Measurements from ENCODE around the gene KIF5B. TPM values are rescaled to one million over a fixed set of nuclear protein-coding genes. Genes with fewer than 3 reads are reported as not detected.
"Not testable (repeated sequence)": the region's sequence is repeated elsewhere in the genome, so short reads cannot be mapped to it uniquely, and the experiment has no call there.

KIF5B gene
- polyA plus RNA-seq, 2 donors = 24.5 to 30.3 TPM

DNA sequence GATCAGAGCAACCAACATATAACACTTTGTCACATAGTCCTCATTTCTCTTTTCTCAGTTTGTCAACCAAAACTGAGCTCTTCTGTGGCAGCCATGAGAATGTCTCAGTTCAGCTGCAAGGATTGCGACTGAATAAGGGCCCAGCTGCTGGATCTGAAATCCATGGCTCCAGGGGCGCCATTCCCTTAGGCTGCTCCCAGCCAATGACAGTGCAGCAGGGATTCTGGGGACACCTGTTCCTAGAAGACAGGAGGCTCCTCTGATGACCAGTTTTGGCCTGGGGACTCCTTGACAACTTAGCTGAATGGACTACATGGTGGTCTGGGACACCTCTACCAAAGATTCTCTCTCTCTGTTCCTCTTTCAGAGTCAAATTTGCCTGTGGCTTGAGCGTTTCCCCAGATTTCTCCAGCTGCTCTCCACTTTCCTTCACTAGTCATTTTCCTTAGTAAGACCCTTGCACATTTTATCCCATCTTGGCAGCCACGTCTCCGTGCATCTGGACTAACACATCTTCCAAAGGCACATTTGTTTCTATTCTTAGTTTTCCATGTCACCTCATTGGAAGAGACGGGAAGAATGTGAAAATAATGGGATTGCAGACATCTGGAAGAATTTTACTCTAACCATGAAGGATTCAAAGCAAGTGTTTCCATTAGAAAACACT is 28.1 kb upstream of the KIF5B start:
- 63 to 82% methylated on average over 6 of the region's 6 CpGs for WGBS, 2 donors
- no peaks in the 10 kb centered on the region for H3K9me3 ChIP-seq (ENCODE audit: control insufficient read depth in 2 of 2, insufficient read depth in 1 of 2, low read depth in 1 of 2, low read length in 1 of 2)
- H3K36me3 ChIP-seq (ENCODE audit: control insufficient read depth in 2 of 2, insufficient read depth in 2 of 2, low read length in 1 of 2) = no peaks in the 10 kb centered on the region
- H3K27ac ChIP-seq (ENCODE audit: low read depth in 2 of 2, low read length in 1 of 2) = no peak overlapping the region
- no peak overlapping the region for H3K4me3 ChIP-seq (ENCODE audit: low read depth in 1 of 2, low read length in 2 of 2)
- H3K4me1 ChIP-seq (ENCODE audit: control insufficient read depth in 2 of 2, insufficient read depth in 2 of 2, low read length in 1 of 2) = no peaks in the 10 kb centered on the region
- no peaks in the 10 kb centered on the region for H3K27me3 ChIP-seq (ENCODE audit: control insufficient read depth in 1 of 2, insufficient read depth in 2 of 2, low read length in 2 of 2)

GRCh38 chr10:32077896-32078485 is 21.8 kb upstream of the KIF5B start:
- no peak overlapping the region for H3K4me3 ChIP-seq (ENCODE audit: low read depth in 1 of 2, low read length in 2 of 2)
- H3K4me1 ChIP-seq (ENCODE audit: control insufficient read depth in 2 of 2, insufficient read depth in 2 of 2, low read length in 1 of 2) = no peaks in the 10 kb centered on the region
- H3K36me3 ChIP-seq (ENCODE audit: control insufficient read depth in 2 of 2, insufficient read depth in 2 of 2, low read length in 1 of 2) = no peaks in the 10 kb centered on the region
- 38 to 48% methylated on average over 6 of the region's 6 CpGs for WGBS, 2 donors
- no peaks in the 10 kb centered on the region for H3K27me3 ChIP-seq (ENCODE audit: control insufficient read depth in 1 of 2, insufficient read depth in 2 of 2, low read length in 2 of 2)
- H3K27ac ChIP-seq (ENCODE audit: low read depth in 2 of 2, low read length in 1 of 2) = no peak overlapping the region
- H3K9me3 ChIP-seq (ENCODE audit: control insufficient read depth in 2 of 2, insufficient read depth in 1 of 2, low read depth in 1 of 2, low read length in 1 of 2) = no peaks in the 10 kb centered on the region

GRCh38 chr10:32073659-32074058 is 17.4 kb upstream of the KIF5B start:
- H3K9me3 ChIP-seq (ENCODE audit: control insufficient read depth in 2 of 2, insufficient read depth in 1 of 2, low read depth in 1 of 2, low read length in 1 of 2) = no peaks in the 10 kb centered on the region
- no peaks in the 10 kb centered on the region for H3K4me1 ChIP-seq (ENCODE audit: control insufficient read depth in 2 of 2, insufficient read depth in 2 of 2, low read length in 1 of 2)
- no peak overlapping the region for H3K4me3 ChIP-seq (ENCODE audit: low read depth in 1 of 2, low read length in 2 of 2)
- H3K27me3 ChIP-seq (ENCODE audit: control insufficient read depth in 1 of 2, insufficient read depth in 2 of 2, low read length in 2 of 2) = no peaks in the 10 kb centered on the region
- no peak overlapping the region for H3K27ac ChIP-seq (ENCODE audit: low read depth in 2 of 2, low read length in 1 of 2)
- no peaks in the 10 kb centered on the region for H3K36me3 ChIP-seq (ENCODE audit: control insufficient read depth in 2 of 2, insufficient read depth in 2 of 2, low read length in 1 of 2)
- WGBS, 2 donors = 86 to 98% methylated on average over 1 of the region's 1 CpG

DNA sequence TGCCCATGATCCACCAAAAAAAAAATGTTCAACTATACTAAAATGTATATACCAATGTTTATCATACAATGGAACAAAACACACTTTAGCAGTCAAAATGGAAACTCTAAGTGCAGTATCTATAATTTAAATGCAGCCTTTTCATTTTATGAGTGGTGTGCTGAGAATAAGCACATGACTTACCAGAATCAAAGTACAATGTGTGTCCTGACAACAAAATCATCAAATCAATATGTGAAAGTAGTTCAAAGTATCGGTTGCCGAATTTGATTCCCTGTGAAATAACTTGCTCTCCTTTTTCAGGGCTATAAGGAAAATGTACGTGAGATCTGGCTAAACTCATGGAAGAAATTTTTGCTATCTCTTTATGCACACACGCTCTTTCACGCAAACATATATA is 16.9 kb upstream of the KIF5B start:
- Histone ChIP-seq H3K36me3 (ENCODE audit: control insufficient read depth in 2 of 2, insufficient read depth in 2 of 2, low read length in 1 of 2) (no peaks in the 10 kb centered on the region), H3K4me1 (ENCODE audit: control insufficient read depth in 2 of 2, insufficient read depth in 2 of 2, low read length in 1 of 2) (no peaks in the 10 kb centered on the region), H3K27me3 (ENCODE audit: control insufficient read depth in 1 of 2, insufficient read depth in 2 of 2, low read length in 2 of 2) (no peaks in the 10 kb centered on the region), H3K9me3 (ENCODE audit: control insufficient read depth in 2 of 2, insufficient read depth in 1 of 2, low read depth in 1 of 2, low read length in 1 of 2) (no peaks in the 10 kb centered on the region), H3K4me3 (ENCODE audit: low read depth in 1 of 2, low read length in 2 of 2) (no peak overlapping the region), H3K27ac (ENCODE audit: low read depth in 2 of 2, low read length in 1 of 2) (no peak overlapping the region)
- 88 to 97% methylated on average over 5 of the region's 5 CpGs for WGBS, 2 donors

GRCh38 chr10:32072025-32072800 is 16.0 kb upstream of the KIF5B start:
- whole genome bisulfite sequencing, 2 donors = 82 to 83% methylated on average over 7 of the region's 7 CpGs
- Histone ChIP-seq H3K27me3 (ENCODE audit: control insufficient read depth in 1 of 2, insufficient read depth in 2 of 2, low read length in 2 of 2) (no peaks in the 10 kb centered on the region), H3K36me3 (ENCODE audit: control insufficient read depth in 2 of 2, insufficient read depth in 2 of 2, low read length in 1 of 2) (no peaks in the 10 kb centered on the region), H3K4me1 (ENCODE audit: control insufficient read depth in 2 of 2, insufficient read depth in 2 of 2, low read length in 1 of 2) (no peaks in the 10 kb centered on the region), H3K9me3 (ENCODE audit: control insufficient read depth in 2 of 2, insufficient read depth in 1 of 2, low read depth in 1 of 2, low read length in 1 of 2) (no peaks in the 10 kb centered on the region), H3K4me3 (ENCODE audit: low read depth in 1 of 2, low read length in 2 of 2) (no peak overlapping the region), H3K27ac (ENCODE audit: low read depth in 2 of 2, low read length in 1 of 2) (no peak overlapping the region)

DNA sequence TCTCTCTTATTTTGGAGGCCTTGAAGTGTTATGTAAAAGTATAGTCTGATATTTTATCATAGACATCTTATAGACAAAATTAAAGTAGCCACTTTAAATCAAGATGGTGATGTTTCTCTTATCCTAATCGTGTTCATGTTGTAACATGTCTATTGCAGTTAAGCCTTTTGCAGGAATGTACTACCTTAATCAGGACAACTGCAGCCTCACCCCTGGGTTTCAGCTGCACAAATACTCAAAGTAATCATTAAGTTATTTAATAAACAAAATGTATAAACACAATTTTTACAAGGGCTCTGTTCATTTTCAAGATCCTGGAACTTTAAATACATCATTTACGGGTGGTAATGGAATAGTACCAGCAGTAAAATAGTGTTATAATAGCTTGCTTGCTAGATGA is 14.4 kb upstream of the KIF5B start:
- 64 to 73% methylated on average over 2 of the region's 2 CpGs for WGBS, 2 donors
- no peaks in the 10 kb centered on the region for H3K27me3 ChIP-seq (ENCODE audit: control insufficient read depth in 1 of 2, insufficient read depth in 2 of 2, low read length in 2 of 2)

DNA sequence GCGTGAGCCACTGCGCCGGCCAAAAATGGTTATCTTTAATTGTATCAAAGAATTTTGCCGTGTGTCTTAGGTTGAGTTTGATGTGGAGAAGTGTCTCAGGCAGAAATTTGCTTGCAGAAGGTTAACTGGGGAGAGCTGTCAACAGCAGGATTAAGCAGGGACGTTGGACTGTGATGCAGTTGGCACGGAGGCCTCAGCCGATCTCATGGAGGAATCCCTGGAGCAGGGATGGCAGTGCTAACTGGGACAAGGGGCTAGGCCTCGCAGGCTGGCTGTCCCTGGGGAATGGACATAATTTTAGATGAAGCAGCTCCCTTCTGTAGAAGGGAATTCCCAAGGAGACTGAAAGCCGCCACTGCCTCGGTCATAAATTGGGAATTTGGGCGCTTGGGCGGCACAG is 12.3 kb upstream of the KIF5B start:
- no peaks in the 10 kb centered on the region for H3K4me1 ChIP-seq (ENCODE audit: control insufficient read depth in 2 of 2, insufficient read depth in 2 of 2, low read length in 1 of 2)
- no peaks in the 10 kb centered on the region for H3K36me3 ChIP-seq (ENCODE audit: control insufficient read depth in 2 of 2, insufficient read depth in 2 of 2, low read length in 1 of 2)
- H3K4me3 ChIP-seq (ENCODE audit: low read depth in 1 of 2, low read length in 2 of 2) = no peak overlapping the region
- no peaks in the 10 kb centered on the region for H3K9me3 ChIP-seq (ENCODE audit: control insufficient read depth in 2 of 2, insufficient read depth in 1 of 2, low read depth in 1 of 2, low read length in 1 of 2)
- H3K27ac ChIP-seq (ENCODE audit: low read depth in 2 of 2, low read length in 1 of 2) = no peak overlapping the region
- 61 to 77% methylated on average over 12 of the region's 12 CpGs for WGBS, 2 donors
- H3K27me3 ChIP-seq (ENCODE audit: control insufficient read depth in 1 of 2, insufficient read depth in 2 of 2, low read length in 2 of 2) = no peaks in the 10 kb centered on the region

More for the DNA sequence above, 14.4 kb upstream of the KIF5B start:
- Histone ChIP-seq H3K36me3 (ENCODE audit: control insufficient read depth in 2 of 2, insufficient read depth in 2 of 2, low read length in 1 of 2) (no peaks in the 10 kb centered on the region), H3K4me3 (ENCODE audit: low read depth in 1 of 2, low read length in 2 of 2) (no peak overlapping the region), H3K4me1 (ENCODE audit: control insufficient read depth in 2 of 2, insufficient read depth in 2 of 2, low read length in 1 of 2) (no peaks in the 10 kb centered on the region), H3K9me3 (ENCODE audit: control insufficient read depth in 2 of 2, insufficient read depth in 1 of 2, low read depth in 1 of 2, low read length in 1 of 2) (no peaks in the 10 kb centered on the region), H3K27ac (ENCODE audit: low read depth in 2 of 2, low read length in 1 of 2) (no peak overlapping the region)

GRCh38 chr10:32067931-32068330 is 11.7 kb upstream of the KIF5B start:
- not testable (repeated sequence) for H3K27ac ChIP-seq (ENCODE audit: low read depth in 2 of 2, low read length in 1 of 2); H3K9me3 ChIP-seq (ENCODE audit: control insufficient read depth in 2 of 2, insufficient read depth in 1 of 2, low read depth in 1 of 2, low read length in 1 of 2); H3K27me3 ChIP-seq (ENCODE audit: control insufficient read depth in 1 of 2, insufficient read depth in 2 of 2, low read length in 2 of 2); H3K4me3 ChIP-seq (ENCODE audit: low read depth in 1 of 2, low read length in 2 of 2); H3K36me3 ChIP-seq (ENCODE audit: control insufficient read depth in 2 of 2, insufficient read depth in 2 of 2, low read length in 1 of 2); H3K4me1 ChIP-seq (ENCODE audit: control insufficient read depth in 2 of 2, insufficient read depth in 2 of 2, low read length in 1 of 2)
- WGBS, 2 donors = 87 to 89% methylated on average over 5 of the region's 5 CpGs

DNA sequence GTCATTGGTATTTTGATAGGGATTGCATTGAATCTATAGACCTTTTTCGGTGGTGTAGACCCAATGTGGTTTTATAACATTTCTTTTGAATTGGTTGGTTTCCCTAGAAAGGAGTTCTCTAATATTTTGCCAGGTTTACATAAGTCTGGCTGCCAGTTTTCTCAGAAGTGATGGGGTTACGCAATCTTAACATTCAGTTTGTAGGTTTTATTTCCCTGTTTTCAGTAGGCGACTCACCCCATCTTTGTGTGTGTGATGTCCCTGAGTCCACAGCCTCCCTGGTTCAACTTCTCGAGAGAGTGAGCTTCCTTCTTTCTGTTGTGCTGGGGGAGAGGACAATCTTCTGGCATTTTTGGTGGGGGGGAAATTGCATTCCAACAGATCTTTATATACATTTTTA is 9.6 kb upstream of the KIF5B start:
- no peak overlapping the region for H3K27ac ChIP-seq (ENCODE audit: low read depth in 2 of 2, low read length in 1 of 2)
- no peaks in the 10 kb centered on the region for H3K36me3 ChIP-seq (ENCODE audit: control insufficient read depth in 2 of 2, insufficient read depth in 2 of 2, low read length in 1 of 2)
- H3K9me3 ChIP-seq (ENCODE audit: control insufficient read depth in 2 of 2, insufficient read depth in 1 of 2, low read depth in 1 of 2, low read length in 1 of 2) = no peaks in the 10 kb centered on the region
- H3K4me1 ChIP-seq (ENCODE audit: control insufficient read depth in 2 of 2, insufficient read depth in 2 of 2, low read length in 1 of 2) = no peaks in the 10 kb centered on the region
- 50 to 68% methylated on average over 4 of the region's 4 CpGs for WGBS, 2 donors
- no peaks in the 10 kb centered on the region for H3K27me3 ChIP-seq (ENCODE audit: control insufficient read depth in 1 of 2, insufficient read depth in 2 of 2, low read length in 2 of 2)
- H3K4me3 ChIP-seq (ENCODE audit: low read depth in 1 of 2, low read length in 2 of 2) = no peak overlapping the region
